HepG2 (cell line): Measurements from ENCODE around the gene KRT77. TPM values are rescaled to one million over a fixed set of nuclear protein-coding genes. Genes with fewer than 3 reads are reported as not detected.

Experiments
- ATAC-seq: fragments of 200-7000 bp; cut with Tn5 transposase; 3 replicates; pipeline ENCODE4 v1.9.1; 2020; ENCODE audit warnings: mild to moderate bottlenecking, moderate library complexity
- BruUV-seq: library from RNA; stranded (reverse); fragments of 400-500 nt; replicated peaks from 2 replicates; lab custom pipeline; 2021; lab: Mats Ljungman, UMichigan
- CTCF ChIA-PET: fragments of 300-600 bp; formaldehyde crosslinking; extraction: SDS; loops from one replicate; lab custom pipeline; 2021; ENCODE audit warnings: low total read pairs, inconsistent platforms, low intra/inter-chr PET ratio; lab: Yijun Ruan, JAX
- POLR2A ChIA-PET: fragments of 350-600 bp; sonication (Branson Sonifier 250); formaldehyde crosslinking; loops from one replicate; lab custom pipeline; 2020; ENCODE audit warnings: antibody characterized with exemption, inconsistent platforms; lab: Yijun Ruan, JAX
- DNase-seq: peaks from one replicate; pipeline ENCODE4 v3.0.0-alpha.2; 2015; ENCODE audit warnings: low spot score
- FAIRE-seq: peaks from 3 replicates; lab custom pipeline; 2011; peaks lifted over from hg19 to GRCh38; lab: Jason Lieb, UNC
- H2AFZ ChIP-seq: one replicate; pipeline ENCODE4 v1.6.1; 2011; ENCODE audit warnings: low read length, inconsistent platforms
- H3K27ac ChIP-seq: fragments of 300-600 bp; 3 replicates; pipeline ENCODE4 v1.8.0; 2011; ENCODE audit warnings: mixed run types, mild to moderate bottlenecking, mixed read lengths, low read length, inconsistent platforms; ENCODE audit not compliant: insufficient read depth; ENCODE audit errors: extremely low read length
- H3K27me3 ChIP-seq, 2 experiments: fragments of 200-600 bp in 1 of 2; 2 replicates in 1 of 2; 3 replicates in 1 of 2; pipeline versions ENCODE4 v1.6.0 to v1.8.0; 2011; ENCODE audit warnings: low read length in 2 of 2, mild to moderate bottlenecking in 2 of 2, moderate library complexity in 2 of 2, inconsistent platforms in 1 of 2; ENCODE audit not compliant: insufficient read depth in 2 of 2, control insufficient read depth in 1 of 2
- H3K36me3 ChIP-seq, 2 experiments: fragments of 200-600 bp in 1 of 2; replicated peaks in 1 of 2; 2 replicates in 1 of 2; 3 replicates in 1 of 2; pipeline versions ENCODE4 v1.5.1 to v1.8.0; 2011; ENCODE audit warnings: low read length in 2 of 2, inconsistent platforms in 1 of 2; ENCODE audit not compliant: insufficient read depth in 2 of 2, control insufficient read depth in 1 of 2
- H3K4me1 ChIP-seq: 2 replicates; pipeline ENCODE4 v1.5.1; 2012; ENCODE audit warnings: low read length, inconsistent platforms; ENCODE audit not compliant: insufficient read depth
- H3K4me2 ChIP-seq: 2 replicates; pipeline ENCODE4 v1.6.0; 2011; ENCODE audit warnings: low read depth, low read length, inconsistent platforms
- H3K4me3 ChIP-seq, 3 experiments: fragments of 200-600 bp in 1 of 3; sonication (generic), shearing (Covaris generic) in 1 of 3; replicated peaks in 1 of 3; 2 replicates each; pipeline ENCODE4 v1.5.1; 2011 to 2016; ENCODE audit warnings: low read length in 3 of 3, inconsistent platforms in 2 of 3, low read depth in 2 of 3, mild to moderate bottlenecking in 2 of 3, control low read depth in 1 of 3, mixed read lengths in 1 of 3; ENCODE audit not compliant: insufficient read depth in 1 of 3
- H3K79me2 ChIP-seq: one replicate; pipeline ENCODE4 v1.6.1; 2011; ENCODE audit warnings: low read length, inconsistent platforms; ENCODE audit not compliant: insufficient read depth
- H3K9ac ChIP-seq: 2 replicates; pipeline ENCODE4 v1.6.0; 2011; ENCODE audit warnings: mild to moderate bottlenecking, low read depth, low read length, inconsistent platforms; ENCODE audit not compliant: insufficient read depth
- H3K9me3 ChIP-seq: 2 replicates; pipeline ENCODE4 v1.5.1; 2012; ENCODE audit warnings: mild to moderate bottlenecking, low read length
- H4K20me1 ChIP-seq: 2 replicates; pipeline ENCODE4 v1.6.0; 2011; ENCODE audit warnings: inconsistent platforms, mild to moderate bottlenecking, low read length, moderate library complexity; ENCODE audit not compliant: insufficient read depth
- ARNT2 ChIP-seq: sonication (generic); formaldehyde crosslinking; IDR thresholded peaks from 2 replicates; pipeline ENCODE4 v1.8.0; 2022; ENCODE audit warnings: mild to moderate bottlenecking, low read depth, missing genetic modification reagents, moderate library complexity
- BCL6 ChIP-seq: IDR thresholded peaks from 2 replicates; pipeline ENCODE4 v1.6.1; 2016; ENCODE audit warnings: missing genetic modification reagents, missing compliant biosample characterization
- DNMT3B ChIP-seq: conservative IDR thresholded peaks from 2 replicates; pipeline ENCODE4 v1.6.1; 2016; ENCODE audit warnings: missing biosample characterization, control low read depth
- HDAC2 ChIP-seq: sonication (generic); formaldehyde crosslinking; IDR thresholded peaks from 2 replicates; pipeline ENCODE4 v1.4.0; 2020; ENCODE audit warnings: missing genetic modification reagents
- KAT8 ChIP-seq: IDR thresholded peaks from 2 replicates; pipeline ENCODE4 v1.6.1; 2016; ENCODE audit warnings: missing genetic modification reagents, missing compliant biosample characterization
- KLF11 ChIP-seq: IDR thresholded peaks from 2 replicates; pipeline ENCODE4 v1.6.1; 2016; ENCODE audit warnings: missing compliant biosample characterization
- KLF16 ChIP-seq, 2 experiments: sonication (generic) in 1 of 2; formaldehyde crosslinking in 1 of 2; IDR thresholded peaks; 2 replicates each; pipeline versions ENCODE4 v1.6.1 to v1.8.0; 2016 to 2023; ENCODE audit warnings: missing genetic modification reagents in 2 of 2, missing compliant biosample characterization in 1 of 2
- NKX3-1 ChIP-seq: sonication (generic); formaldehyde crosslinking; IDR thresholded peaks from 2 replicates; pipeline ENCODE4 v1.5.0; 2020; ENCODE audit warnings: missing genetic modification reagents
- PRDM4 ChIP-seq: sonication (generic); formaldehyde crosslinking; IDR thresholded peaks from 2 replicates; pipeline ENCODE4 v1.9.0; 2021; ENCODE audit warnings: missing genetic modification reagents, borderline replicate concordance
- RFXAP ChIP-seq: sonication (generic); formaldehyde crosslinking; IDR thresholded peaks from 2 replicates; pipeline ENCODE4 v1.4.0; 2020; ENCODE audit warnings: missing genetic modification reagents, borderline replicate concordance
- SALL1 ChIP-seq: sonication (generic); formaldehyde crosslinking; IDR thresholded peaks from 2 replicates; pipeline ENCODE4 v1.8.0; 2022; ENCODE audit warnings: mild to moderate bottlenecking, missing genetic modification reagents
- ZBTB42 ChIP-seq: sonication (generic); formaldehyde crosslinking; IDR thresholded peaks from 2 replicates; pipeline ENCODE4 v1.5.0; 2020; ENCODE audit warnings: mild to moderate bottlenecking, missing genetic modification reagents
- ZBTB43 ChIP-seq: sonication (generic); formaldehyde crosslinking; conservative IDR thresholded peaks from 2 replicates; pipeline ENCODE4 v1.4.0; 2020; ENCODE audit warnings: missing genetic modification reagents
- ZFYVE20 ChIP-seq: sonication (generic); formaldehyde crosslinking; IDR thresholded peaks from 2 replicates; pipeline ENCODE4 v1.8.0; 2023; ENCODE audit warnings: low read depth, mild to moderate bottlenecking, moderate library complexity, missing genetic modification reagents, borderline replicate concordance
- ZNF232 ChIP-seq: sonication (generic); formaldehyde crosslinking; IDR thresholded peaks from 2 replicates; pipeline ENCODE4 v1.4.0; 2020; ENCODE audit warnings: missing genetic modification reagents, borderline replicate concordance
- ZNF280B ChIP-seq: sonication (generic); formaldehyde crosslinking; IDR thresholded peaks from 2 replicates; pipeline ENCODE4 v1.5.0; 2020; ENCODE audit warnings: missing genetic modification reagents, mild to moderate bottlenecking, borderline replicate concordance
- ZNF44 ChIP-seq: sonication (generic); formaldehyde crosslinking; IDR thresholded peaks from 2 replicates; pipeline ENCODE4 v1.5.1; 2020; ENCODE audit warnings: mild to moderate bottlenecking, missing genetic modification reagents
- ZNF749 ChIP-seq: sonication (generic); formaldehyde crosslinking; IDR thresholded peaks from 2 replicates; pipeline ENCODE4 v1.8.0; 2022; ENCODE audit warnings: mild to moderate bottlenecking, missing genetic modification reagents, moderate library complexity, borderline replicate concordance
- ZSCAN9 ChIP-seq: IDR thresholded peaks from 2 replicates; pipeline ENCODE4 v1.6.1; 2016; ENCODE audit warnings: borderline replicate concordance
- WGBS: methylation state at CpG from one replicate; pipeline ENCODE4 v1.1.6; 2017; ENCODE audit warnings: low lambda C conversion rate; 5-methylcytosine and 5-hydroxymethylcytosine counted together
- in situ Hi-C: cut with HindIII; loops from 2 replicates; pipeline ENCODE4 v1.10.0; 2017; ENCODE audit warnings: low pct_unique_long_range_greater_than_20kb; ENCODE audit not compliant: extremely low pct_ligation_motif_present
- intact Hi-C: fragments of 100-400 bp; cut with micrococcal nuclease; formaldehyde crosslinking; loops from one replicate; pipeline ENCODE4 v1.10.0; 2022; ENCODE audit not compliant: unreplicated experiment
- polyA plus RNA-seq, 8 experiments: library from polyadenylated mRNA; depleted of rRNA in 3 of 8; stranded (reverse) in 7 of 8; unstranded in 1 of 8; fragments of >200 nt; fragmentation: Illumina TruSeq in 4 of 8; extraction: Trizol in 4 of 8; gene quantifications; 2 replicates each; pipeline versions ENCODE4 v1.2.1 to v1.2.3, GENCODE V29; 2011 to 2016; ENCODE audit warnings: low read depth in 4 of 8, missing spikeins in 1 of 8, mixed read lengths in 1 of 8; ENCODE audit not compliant: insufficient read depth in 1 of 8
- total RNA-seq, 5 experiments: library from RNA; depleted of rRNA; stranded (reverse); fragments of >200 nt; fragmentation: Illumina TruSeq; extraction: Trizol; gene quantifications; 2 replicates each; pipeline ENCODE4 v1.2.3, GENCODE V29; 2016; ENCODE audit warnings: low read depth in 1 of 5

The KRT77 gene
- total and polyA plus RNA-seq, 2 of the 13 experiments (the other 11 are each of a cell fraction or from before 2014, with no cell fraction given): not detected

GRCh38 chr12:52741375-52742195, 38.3 kb upstream of the KRT77 start:
- WGBS: 3% methylated on average over 9 of the region's 16 CpGs
- no peak overlapping the region for H3K9ac ChIP-seq
- intact Hi-C loops: no loop called here
- peak; percentile 48 for FAIRE-seq
- no peaks in the 10 kb centered on the region for H3K9me3 ChIP-seq
- ChIA-PET POLR2A (no interaction called here), CTCF (no interaction called here)
- BruUV-seq: no TSS peak
- H3K79me2 ChIP-seq: no peaks in the 10 kb centered on the region
- no peak overlapping the region for H3K4me2 ChIP-seq
- peak; percentile 24 for DNase-seq
- no peak overlapping the region for H3K4me3 ChIP-seq
- in situ Hi-C loops: no loop called here
- peaks cover 0 to 3% of the 10 kb centered on the region in 2 experiments; a peak in 1 of 5 replicates for H3K27me3 ChIP-seq
- no peaks in the 10 kb centered on the region for H3K4me1 ChIP-seq
- no peak overlapping the region for H3K27ac ChIP-seq
- ATAC-seq: peak; percentile 51
- no peak overlapping the region for H2AFZ ChIP-seq
- H3K36me3 ChIP-seq: no peaks in the 10 kb centered on the region
- no peaks in the 10 kb centered on the region; the same call in 1 of the 2 replicates for H4K20me1 ChIP-seq
- peak; percentile 77; the same call in 1 of the 2 replicates for TF ChIP-seq ZNF232 (CRISPR knock-in tag)
- TF ChIP-seq ARNT2 (CRISPR knock-in tag): 0 out of 2 replicates have a peak, but pooled peaks have one; percentile 50
- 0 out of 2 replicates have a peak, but pooled peaks have one; percentile 18 for TF ChIP-seq BCL6 (CRISPR knock-in tag)
- TF ChIP-seq DNMT3B: peak; percentile 68; the same call in 1 of the 2 replicates
- TF ChIP-seq ZNF44 (CRISPR knock-in tag): no peak
- TF ChIP-seq HDAC2 (CRISPR knock-in tag): peak; percentile 36; the same call in 1 of the 2 replicates
- peak; percentile 77; the same call in 1 of the 2 replicates for TF ChIP-seq KLF11 (CRISPR knock-in tag)
- TF ChIP-seq KAT8 (CRISPR knock-in tag): 0 out of 2 replicates have a peak, but pooled peaks have one; percentile 42
- no peak for TF ChIP-seq ZBTB42
- peak; percentile 47; the same call in 1 of the 2 replicates for TF ChIP-seq ZBTB43 (CRISPR knock-in tag)
- TF ChIP-seq PRDM4 (CRISPR knock-in tag): no peak
- TF ChIP-seq ZSCAN9: peak; percentile 94
- peak; percentile 34; the same call in 1 of the 2 replicates for TF ChIP-seq ZNF749 (CRISPR knock-in tag)
- no peak for TF ChIP-seq ZFYVE20
- TF ChIP-seq ZNF280B: no peak
- TF ChIP-seq NKX3-1: peak; percentile 75; the same call in 1 of the 2 replicates
- TF ChIP-seq KLF16 (CRISPR knock-in tag; IDR thresholded peaks at IDR 0.05): peak in 1 of 2 experiments; percentile 82; a peak in 1 of 4 replicates
- TF ChIP-seq SALL1 (CRISPR knock-in tag): peak; percentile 72
- TF ChIP-seq RFXAP (CRISPR knock-in tag): 0 out of 2 replicates have a peak, but pooled peaks have one; percentile 34
